HEK293T (cell line): ENCODE results near the gene FLRT3.

Experiments used
- ELF4 ChIP-seq: fragments of 450-650 bp; IDR thresholded peaks from 2 replicates; pipeline ENCODE4 v1.6.1; 2017; ENCODE audit warnings: antibody characterized with exemption
- FOXA1 ChIP-seq: fragments of 450-650 bp; IDR thresholded peaks from 2 replicates; pipeline ENCODE4 v1.6.1; 2016; ENCODE audit warnings: mild to moderate bottlenecking
- SP1 ChIP-seq: fragments of 450-650 bp; IDR thresholded peaks from 2 replicates; pipeline ENCODE4 v1.6.1; 2017
- TARDBP ChIP-seq: fragments of 450-650 bp; IDR thresholded peaks from 2 replicates; pipeline ENCODE4 v1.6.1; 2016

- no peak for TF ChIP-seq FOXA1
- no peak for TF ChIP-seq TARDBP
- TF ChIP-seq SP1 = no peak
- no peak for TF ChIP-seq ELF4
These were observed 41.6 kb downstream of the FLRT3 start for GRCh38 chr20:14295770-14296309.
